ENCODE measurements around the gene ST6GAL2. TPM values are rescaled to one million over a fixed set of nuclear protein-coding genes. Genes with fewer than 3 reads are reported as not detected.

The ST6GAL2 gene
- total RNA-seq, 1 donor, result 0.36 TPM

DNA sequence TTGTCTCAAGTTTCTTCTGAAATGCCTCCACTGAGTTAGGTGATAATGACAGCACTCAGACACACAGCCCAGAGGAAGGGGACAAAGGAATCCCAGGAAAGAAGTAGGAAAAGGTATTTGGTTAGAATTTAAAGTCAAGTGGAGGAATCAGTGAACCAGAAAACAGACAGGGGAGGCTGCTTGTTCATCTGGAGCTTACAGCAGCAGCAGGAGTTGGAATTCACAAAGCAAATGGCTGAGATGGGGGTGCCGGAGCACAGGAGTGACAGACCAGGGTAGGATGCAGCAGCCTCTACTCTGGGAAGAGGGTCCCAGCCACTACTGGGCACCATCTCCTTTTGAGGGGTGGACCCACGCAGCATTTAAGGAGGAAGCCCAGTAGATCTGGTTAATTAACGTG, 104.8 kb downstream of the ST6GAL2 start:
- Histone ChIP-seq H3K36me3 (ENCODE audit: insufficient read depth, low read length) (no peaks in the 10 kb centered on the region), H3K79me2 (ENCODE audit: insufficient read depth, low read length) (no peaks in the 10 kb centered on the region), H4K20me1 (ENCODE audit: insufficient read depth, low read length) (no peaks in the 10 kb centered on the region), H3K4me1 (ENCODE audit: insufficient read depth, low read length) (no peaks in the 10 kb centered on the region), H3K9me3 (ENCODE audit: low read depth, low read length) (no peaks in the 10 kb centered on the region), H3K4me3 (ENCODE audit: insufficient read depth, low read length) (no peak overlapping the region), H3K27me3 (ENCODE audit: insufficient read depth, low read length) (no peaks in the 10 kb centered on the region), H3K27ac (ENCODE audit: low read depth, low read length) (no peak overlapping the region), H2AFZ (ENCODE audit: low read length) (no peak overlapping the region), H3K4me2 (ENCODE audit: insufficient read depth, low read length) (no peak overlapping the region)
- DNase-seq (ENCODE audit: insufficient read length, low spot score, missing footprints), result no peak
- TF ChIP-seq, protein P1, sequence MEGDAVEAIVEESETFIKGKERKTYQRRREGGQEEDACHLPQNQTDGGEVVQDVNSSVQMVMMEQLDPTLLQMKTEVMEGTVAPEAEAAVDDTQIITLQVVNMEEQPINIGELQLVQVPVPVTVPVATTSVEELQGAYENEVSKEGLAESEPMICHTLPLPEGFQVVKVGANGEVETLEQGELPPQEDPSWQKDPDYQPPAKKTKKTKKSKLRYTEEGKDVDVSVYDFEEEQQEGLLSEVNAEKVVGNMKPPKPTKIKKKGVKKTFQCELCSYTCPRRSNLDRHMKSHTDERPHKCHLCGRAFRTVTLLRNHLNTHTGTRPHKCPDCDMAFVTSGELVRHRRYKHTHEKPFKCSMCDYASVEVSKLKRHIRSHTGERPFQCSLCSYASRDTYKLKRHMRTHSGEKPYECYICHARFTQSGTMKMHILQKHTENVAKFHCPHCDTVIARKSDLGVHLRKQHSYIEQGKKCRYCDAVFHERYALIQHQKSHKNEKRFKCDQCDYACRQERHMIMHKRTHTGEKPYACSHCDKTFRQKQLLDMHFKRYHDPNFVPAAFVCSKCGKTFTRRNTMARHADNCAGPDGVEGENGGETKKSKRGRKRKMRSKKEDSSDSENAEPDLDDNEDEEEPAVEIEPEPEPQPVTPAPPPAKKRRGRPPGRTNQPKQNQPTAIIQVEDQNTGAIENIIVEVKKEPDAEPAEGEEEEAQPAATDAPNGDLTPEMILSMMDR (IDR thresholded peaks at IDR 0.05; ENCODE audit: extremely low read depth, low read depth, low read length), result no peak

GRCh38 chr2:106771811-106772210, 114.2 kb downstream of the ST6GAL2 start:
- no peak for DNase-seq (ENCODE audit: insufficient read length, low spot score, missing footprints)
- Histone ChIP-seq H2AFZ (ENCODE audit: low read length) (no peak overlapping the region), H3K27me3 (ENCODE audit: insufficient read depth, low read length) (no peaks in the 10 kb centered on the region), H3K4me2 (ENCODE audit: insufficient read depth, low read length) (no peak overlapping the region), H3K9me3 (ENCODE audit: low read depth, low read length) (no peaks in the 10 kb centered on the region), H3K36me3 (ENCODE audit: insufficient read depth, low read length) (no peaks in the 10 kb centered on the region), H4K20me1 (ENCODE audit: insufficient read depth, low read length) (no peaks in the 10 kb centered on the region), H3K4me1 (ENCODE audit: insufficient read depth, low read length) (no peaks in the 10 kb centered on the region), H3K4me3 (ENCODE audit: insufficient read depth, low read length) (no peak overlapping the region), H3K27ac (ENCODE audit: low read depth, low read length) (no peak overlapping the region), H3K79me2 (ENCODE audit: insufficient read depth, low read length) (no peaks in the 10 kb centered on the region)
- TF ChIP-seq, protein P1 (IDR thresholded peaks at IDR 0.05; ENCODE audit: extremely low read depth, low read depth, low read length), result no peak

DNA sequence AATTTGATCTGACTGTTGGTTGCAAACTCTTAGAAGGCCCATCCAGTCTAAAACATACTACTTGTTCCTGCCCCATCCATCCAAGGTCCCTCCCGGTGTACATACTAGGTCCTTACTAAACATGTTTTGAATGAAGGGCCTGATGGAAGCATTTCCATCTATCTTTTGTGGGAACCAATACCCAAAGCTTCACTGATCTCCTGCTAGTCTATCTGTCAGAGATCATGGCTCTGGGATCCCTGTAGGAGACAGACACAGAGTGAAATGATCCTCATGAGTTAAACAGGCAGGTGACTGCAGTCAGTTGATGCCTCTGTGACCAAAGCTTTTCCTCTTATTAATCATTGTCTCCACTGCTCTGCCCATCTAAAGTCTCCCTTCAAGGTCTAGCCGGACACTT, 115.0 kb downstream of the ST6GAL2 start:
- Histone ChIP-seq H2AFZ (ENCODE audit: low read length) (no peak overlapping the region), H3K27me3 (ENCODE audit: insufficient read depth, low read length) (no peaks in the 10 kb centered on the region), H3K36me3 (ENCODE audit: insufficient read depth, low read length) (no peaks in the 10 kb centered on the region), H4K20me1 (ENCODE audit: insufficient read depth, low read length) (no peaks in the 10 kb centered on the region), H3K9me3 (ENCODE audit: low read depth, low read length) (no peaks in the 10 kb centered on the region), H3K27ac (ENCODE audit: low read depth, low read length) (no peak overlapping the region), H3K79me2 (ENCODE audit: insufficient read depth, low read length) (no peaks in the 10 kb centered on the region), H3K4me2 (ENCODE audit: insufficient read depth, low read length) (no peak overlapping the region), H3K4me1 (ENCODE audit: insufficient read depth, low read length) (no peaks in the 10 kb centered on the region), H3K4me3 (ENCODE audit: insufficient read depth, low read length) (no peak overlapping the region)
- TF ChIP-seq, protein P1 (IDR thresholded peaks at IDR 0.05; ENCODE audit: extremely low read depth, low read depth, low read length), result no peak
- DNase-seq (ENCODE audit: insufficient read length, low spot score, missing footprints), result no peak

DNA sequence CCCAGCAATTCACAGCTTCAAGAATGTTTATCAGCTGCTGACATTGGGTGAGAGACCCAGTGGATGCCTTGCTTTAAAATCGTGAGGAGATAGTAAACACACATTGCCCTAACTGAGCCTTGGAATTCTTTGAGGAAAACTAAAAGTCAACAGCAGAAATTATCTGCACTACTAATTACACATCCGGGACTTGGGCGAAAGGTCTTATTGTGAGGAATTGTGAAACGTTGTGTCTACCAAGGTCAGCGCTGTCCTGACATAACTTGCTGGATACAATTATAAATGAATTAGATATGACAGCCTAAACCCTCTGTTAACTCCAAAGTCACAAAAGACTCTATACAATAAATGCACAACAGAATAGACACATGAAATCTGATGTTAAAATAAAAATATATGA, 121.4 kb downstream of the ST6GAL2 start:
- Histone ChIP-seq H3K27me3 (ENCODE audit: insufficient read depth, low read length) (no peaks in the 10 kb centered on the region), H3K4me3 (ENCODE audit: insufficient read depth, low read length) (no peak overlapping the region), H3K4me1 (ENCODE audit: insufficient read depth, low read length) (no peaks in the 10 kb centered on the region), H3K9me3 (ENCODE audit: low read depth, low read length) (no peaks in the 10 kb centered on the region), H3K79me2 (ENCODE audit: insufficient read depth, low read length) (no peaks in the 10 kb centered on the region), H4K20me1 (ENCODE audit: insufficient read depth, low read length) (no peaks in the 10 kb centered on the region), H3K27ac (ENCODE audit: low read depth, low read length) (no peak overlapping the region), H3K4me2 (ENCODE audit: insufficient read depth, low read length) (no peak overlapping the region), H3K36me3 (ENCODE audit: insufficient read depth, low read length) (no peaks in the 10 kb centered on the region), H2AFZ (ENCODE audit: low read length) (no peak overlapping the region)
- TF ChIP-seq, protein P1 (IDR thresholded peaks at IDR 0.05; ENCODE audit: extremely low read depth, low read depth, low read length), result no peak
- DNase-seq (ENCODE audit: insufficient read length, low spot score, missing footprints), result no peak

All from osteoblast (primary cell).